K562 (cell line): ENCODE results near the gene MS4A6E. TPM values are rescaled to one million over a fixed set of nuclear protein-coding genes. Genes with fewer than 3 reads are reported as not detected.

Experiments used
- RBM14 ChIP-seq: fragments of 200-400 bp; formaldehyde crosslinking; IDR thresholded peaks from 2 replicates; pipeline ENCODE4 v1.6.1; 2018; ENCODE audit warnings: low read depth, mild to moderate bottlenecking, low read length, moderate library complexity, borderline replicate concordance; ENCODE audit not compliant: insufficient read depth
- TEAD1 ChIP-seq, 2 experiments: fragments of 450-650 bp in 1 of 2; sonication (generic) in 1 of 2; formaldehyde crosslinking; IDR thresholded peaks; 2 replicates each; pipeline versions ENCODE4 v1.4.0 to v1.8.0; 2020 to 2022; ENCODE audit warnings: mild to moderate bottlenecking in 2 of 2, missing genetic modification reagents in 1 of 2
- ZNF140 ChIP-seq: fragments of 250-450 bp; sonication (Bioruptor Pico); IDR thresholded peaks from 2 replicates; pipeline ENCODE4 v1.8.0; 2021; ENCODE audit warnings: moderate library complexity, mild to moderate bottlenecking, inconsistent platforms
- ZNF24 ChIP-seq: fragments of 450-650 bp; IDR thresholded peaks from 2 replicates; pipeline ENCODE4 v1.6.1; 2016
- polyA plus RNA-seq, 8 experiments: library from polyadenylated mRNA; depleted of rRNA in 4 of 8; stranded (reverse) in 5 of 8; unstranded in 3 of 8; fragments of >200 nt; fragmentation: Nextera tagmentation in 2 of 8; fragmentation: Illumina TruSeq in 1 of 8; extraction: Ambion mirVana in 2 of 8; extraction: Trizol in 1 of 8; gene quantifications; 2 replicates each; pipeline versions ENCODE4 v1.2.1 to v1.2.3, GENCODE V29; 2011 to 2014; ENCODE audit warnings: inconsistent platforms in 1 of 8, missing spikeins in 1 of 8
- total RNA-seq, 7 experiments: library from RNA; depleted of rRNA in 6 of 7; stranded (reverse); fragments of >200 nt in 6 of 7; fragmentation: Illumina TruSeq in 2 of 7; extraction: Trizol in 2 of 7; gene quantifications; 2 replicates each; pipeline versions ENCODE4 v1.2.1 to v1.2.3, GENCODE V29; 2011 to 2021; ENCODE audit warnings: low replicate concordance in 1 of 7
- TF ChIP-seq, protein P1 (sequence below), 2 experiments: fragments of 450-650 bp in 1 of 2; sonication (generic) in 1 of 2; formaldehyde crosslinking in 1 of 2; IDR thresholded peaks; 2 replicates each; pipeline versions ENCODE4 v1.7.1 to v1.9.0; 2016 to 2022; ENCODE audit warnings: inconsistent platforms in 1 of 2, mild to moderate bottlenecking in 1 of 2, missing genetic modification reagents in 1 of 2

MS4A6E gene
- total and polyA plus RNA-seq, 9 of the 15 experiments (the other 6 are each of a cell fraction or from before 2014, with no cell fraction given): 0.13 to 0.15 TPM; not detected in 7

DNA sequence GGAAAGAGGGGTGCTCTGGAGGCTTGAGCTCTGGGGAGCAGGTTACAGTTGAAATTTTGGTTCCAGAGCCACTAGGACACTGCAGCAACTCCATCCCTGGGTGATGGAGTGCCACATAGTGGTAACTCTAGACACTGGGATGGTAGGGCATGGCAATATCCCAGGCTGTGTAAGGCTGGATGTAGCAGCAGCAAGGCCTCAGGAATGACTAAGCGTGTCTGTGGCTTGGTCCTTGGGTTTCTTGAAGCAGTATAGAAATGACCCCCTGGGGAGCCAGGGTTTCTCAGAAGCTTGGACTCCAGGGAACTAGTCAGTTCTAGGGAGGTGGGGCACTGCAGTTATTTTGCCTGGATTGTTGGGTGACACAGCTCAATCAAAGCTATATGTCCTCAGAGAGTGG, 38.5 kb upstream of the MS4A6E start (continued):
- TF ChIP-seq, protein P1, sequence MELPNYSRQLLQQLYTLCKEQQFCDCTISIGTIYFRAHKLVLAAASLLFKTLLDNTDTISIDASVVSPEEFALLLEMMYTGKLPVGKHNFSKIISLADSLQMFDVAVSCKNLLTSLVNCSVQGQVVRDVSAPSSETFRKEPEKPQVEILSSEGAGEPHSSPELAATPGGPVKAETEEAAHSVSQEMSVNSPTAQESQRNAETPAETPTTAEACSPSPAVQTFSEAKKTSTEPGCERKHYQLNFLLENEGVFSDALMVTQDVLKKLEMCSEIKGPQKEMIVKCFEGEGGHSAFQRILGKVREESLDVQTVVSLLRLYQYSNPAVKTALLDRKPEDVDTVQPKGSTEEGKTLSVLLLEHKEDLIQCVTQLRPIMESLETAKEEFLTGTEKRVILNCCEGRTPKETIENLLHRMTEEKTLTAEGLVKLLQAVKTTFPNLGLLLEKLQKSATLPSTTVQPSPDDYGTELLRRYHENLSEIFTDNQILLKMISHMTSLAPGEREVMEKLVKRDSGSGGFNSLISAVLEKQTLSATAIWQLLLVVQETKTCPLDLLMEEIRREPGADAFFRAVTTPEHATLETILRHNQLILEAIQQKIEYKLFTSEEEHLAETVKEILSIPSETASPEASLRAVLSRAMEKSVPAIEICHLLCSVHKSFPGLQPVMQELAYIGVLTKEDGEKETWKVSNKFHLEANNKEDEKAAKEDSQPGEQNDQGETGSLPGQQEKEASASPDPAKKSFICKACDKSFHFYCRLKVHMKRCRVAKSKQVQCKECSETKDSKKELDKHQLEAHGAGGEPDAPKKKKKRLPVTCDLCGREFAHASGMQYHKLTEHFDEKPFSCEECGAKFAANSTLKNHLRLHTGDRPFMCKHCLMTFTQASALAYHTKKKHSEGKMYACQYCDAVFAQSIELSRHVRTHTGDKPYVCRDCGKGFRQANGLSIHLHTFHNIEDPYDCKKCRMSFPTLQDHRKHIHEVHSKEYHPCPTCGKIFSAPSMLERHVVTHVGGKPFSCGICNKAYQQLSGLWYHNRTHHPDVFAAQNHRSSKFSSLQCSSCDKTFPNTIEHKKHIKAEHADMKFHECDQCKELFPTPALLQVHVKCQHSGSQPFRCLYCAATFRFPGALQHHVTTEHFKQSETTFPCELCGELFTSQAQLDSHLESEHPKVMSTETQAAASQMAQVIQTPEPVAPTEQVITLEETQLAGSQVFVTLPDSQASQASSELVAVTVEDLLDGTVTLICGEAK (IDR thresholded peaks at IDR 0.05): no peak
- TF ChIP-seq, protein P1 (CRISPR knock-in tag; IDR thresholded peaks at IDR 0.05): no peak
- TF ChIP-seq ZNF24: no peak
- no peak for TF ChIP-seq RBM14
- TF ChIP-seq TEAD1 (CRISPR knock-in tag; IDR thresholded peaks at IDR 0.05): no peak
- TF ChIP-seq ZNF140 (CRISPR knock-in tag): no peak
